IMR-90 (cell line): ENCODE measurements around the gene ZNF217. TPM values are rescaled to one million over a fixed set of nuclear protein-coding genes. Genes with fewer than 3 reads are reported as not detected.
A peak's percentile ranks its signal among the peaks of the same experiment; 100 is the strongest.
"Not testable (repeated sequence)": the region's sequence is repeated elsewhere in the genome, so short reads cannot be mapped to it uniquely, and the experiment has no call there.

Experiments
- ATAC-seq: fragments of 200-7000 bp; cut with Tn5 transposase; 2 replicates; pipeline ENCODE4 v1.9.1; 2020; ENCODE audit warnings: low read depth, mild to moderate bottlenecking, moderate library complexity
- BruUV-seq: library from RNA; stranded (reverse); fragments of 400-500 nt; replicated peaks from 2 replicates; lab custom pipeline; 2021; lab: Mats Ljungman, UMichigan
- CTCF ChIA-PET: fragments of 300-600 bp; formaldehyde crosslinking; extraction: SDS; loops from one replicate; lab custom pipeline; 2021; ENCODE audit warnings: antibody characterized with exemption; lab: Yijun Ruan, JAX
- POLR2A ChIA-PET: fragments of 300-600 bp; sonication (Branson Sonifier 250); formaldehyde crosslinking; loops from one replicate; lab custom pipeline; 2022; ENCODE audit warnings: antibody characterized with exemption; ENCODE audit not compliant: unreplicated experiment; lab: Charles Lee
- DNase-seq: peaks from one replicate; pipeline ENCODE4 v3.0.0; 2013
- H2AFZ ChIP-seq: replicated peaks from 2 replicates; pipeline ENCODE3; 2013; ENCODE audit warnings: low read length, mild to moderate bottlenecking; ENCODE audit not compliant: poor library complexity
- H2AK5ac ChIP-seq: 2 replicates; pipeline ENCODE4 v1.6.1; 2013; ENCODE audit warnings: low read depth, low read length, inconsistent platforms
- H2AK9ac ChIP-seq: replicated peaks from 2 replicates; pipeline ENCODE3; 2013; ENCODE audit warnings: mild to moderate bottlenecking, low read depth, low read length, moderate library complexity; ENCODE audit not compliant: poor library complexity
- H2BK120ac ChIP-seq: 2 replicates; pipeline ENCODE4 v1.6.1; 2013; ENCODE audit warnings: low read depth, low read length, inconsistent platforms
- H2BK15ac ChIP-seq: 3 replicates; pipeline ENCODE4 v1.6.1; 2013; ENCODE audit warnings: low read depth, low read length, inconsistent platforms
- H2BK20ac ChIP-seq: 2 replicates; pipeline ENCODE4 v1.6.1; 2013; ENCODE audit warnings: low read depth, mild to moderate bottlenecking, inconsistent platforms, low read length, moderate library complexity
- H2BK5ac ChIP-seq: 2 replicates; pipeline ENCODE4 v1.6.1; 2013; ENCODE audit warnings: mild to moderate bottlenecking, low read depth, low read length, inconsistent platforms; ENCODE audit not compliant: poor library complexity, severe bottlenecking
- H3K14ac ChIP-seq: replicated peaks from 2 replicates; pipeline ENCODE4 v1.6.1; 2013; ENCODE audit warnings: low read depth, low read length, inconsistent platforms
- H3K18ac ChIP-seq: 2 replicates; pipeline ENCODE4 v1.6.1; 2013; ENCODE audit warnings: low read depth, low read length, control low read depth
- H3K23ac ChIP-seq: 2 replicates; pipeline ENCODE4 v1.6.1; 2013; ENCODE audit warnings: low read depth, low read length, inconsistent platforms
- H3K27ac ChIP-seq: 2 replicates; pipeline ENCODE4 v1.5.1; 2013; ENCODE audit warnings: mild to moderate bottlenecking, control low read depth, low read length; ENCODE audit not compliant: insufficient read depth
- H3K27me3 ChIP-seq: 2 replicates; pipeline ENCODE4 v1.6.1; 2013; ENCODE audit warnings: low read length; ENCODE audit not compliant: control insufficient read depth, insufficient read depth
- H3K36me3 ChIP-seq: 2 replicates; pipeline ENCODE4 v1.6.1; 2013; ENCODE audit warnings: low read length, mixed read lengths; ENCODE audit not compliant: control insufficient read depth, insufficient read depth
- H3K4ac ChIP-seq: 2 replicates; pipeline ENCODE4 v1.6.1; 2013; ENCODE audit warnings: low read depth, low read length, inconsistent platforms
- H3K4me1 ChIP-seq: 2 replicates; pipeline ENCODE4 v1.6.1; 2013; ENCODE audit warnings: low read length, mixed read lengths; ENCODE audit not compliant: control insufficient read depth, insufficient read depth
- H3K4me2 ChIP-seq: 2 replicates; pipeline ENCODE4 v1.6.1; 2013; ENCODE audit warnings: low read depth, mild to moderate bottlenecking, control low read depth, low read length, moderate library complexity
- H3K4me3 ChIP-seq: 2 replicates; pipeline ENCODE4 v1.5.1; 2013; ENCODE audit warnings: low read depth, mild to moderate bottlenecking, control low read depth, low read length, moderate library complexity; ENCODE audit not compliant: insufficient read depth
- H3K56ac ChIP-seq: 2 replicates; pipeline ENCODE4 v1.6.1; 2013; ENCODE audit warnings: low read length, inconsistent platforms; ENCODE audit not compliant: insufficient read depth; ENCODE audit errors: extremely low read depth
- H3K79me1 ChIP-seq, 2 experiments: 2 replicates each; pipeline ENCODE4 v1.6.1; 2013; ENCODE audit warnings: low read length in 2 of 2, inconsistent platforms in 1 of 2, low read depth in 1 of 2
- H3K9ac ChIP-seq: 2 replicates; pipeline ENCODE4 v1.6.1; 2013; ENCODE audit warnings: low read depth, low read length, control low read depth
- H3K9me1 ChIP-seq: 2 replicates; pipeline ENCODE4 v1.6.1; 2013; ENCODE audit warnings: low read length, inconsistent platforms; ENCODE audit not compliant: insufficient read depth
- H3K9me3 ChIP-seq: 2 replicates; pipeline ENCODE4 v1.6.1; 2013; ENCODE audit warnings: low read length; ENCODE audit not compliant: control insufficient read depth, insufficient read depth
- H4K20me1 ChIP-seq: 2 replicates; pipeline ENCODE4 v1.6.1; 2013; ENCODE audit warnings: low read length, inconsistent platforms; ENCODE audit not compliant: insufficient read depth
- H4K5ac ChIP-seq: 2 replicates; pipeline ENCODE4 v1.6.1; 2013; ENCODE audit warnings: mild to moderate bottlenecking, low read depth, low read length, control low read depth
- H4K8ac ChIP-seq, 2 experiments: 2 replicates each; pipeline ENCODE4 v1.6.1; 2013; ENCODE audit warnings: low read depth in 2 of 2, low read length in 2 of 2, control low read depth in 1 of 2, inconsistent platforms in 1 of 2
- H4K91ac ChIP-seq: 2 replicates; pipeline ENCODE4 v1.6.1; 2013; ENCODE audit warnings: low read depth, low read length, inconsistent platforms; ENCODE audit not compliant: insufficient read depth
- CEBPB ChIP-seq: IDR thresholded peaks from 2 replicates; pipeline ENCODE4 v1.6.1; 2012; ENCODE audit warnings: low read depth, low read length, improper control_type of control experiment
- WGBS, 2 experiments: methylation state at CpG; one replicate each; pipeline versions ENCODE4 v1.1.5 to v1.1.7; 2013; ENCODE audit warnings: missing lambda C conversion rate in 2 of 2; ENCODE audit not compliant: insufficient read length in 1 of 2; ENCODE audit errors: extremely low coverage in 2 of 2; 5-methylcytosine and 5-hydroxymethylcytosine counted together
- dilution Hi-C: fragments of 300-500 bp; cut with HindIII; formaldehyde crosslinking; loops from one replicate; pipeline ENCODE4 v1.14.3; 2018; ENCODE audit warnings: low sequenced_read_pairs; ENCODE audit not compliant: unreplicated experiment
- in situ Hi-C: fragments of 300-500 bp; cut with MboI; formaldehyde crosslinking; loops from 3 replicates; pipeline ENCODE4 v1.14.3; 2019; ENCODE audit warnings: low sequenced_read_pairs, inconsistent platforms, mixed read lengths
- intact Hi-C: fragments of 100-400 bp; cut with micrococcal nuclease; formaldehyde crosslinking; loops from 2 replicates; pipeline ENCODE4 v1.10.0; 2022
- polyA plus RNA-seq, 3 experiments: library from polyadenylated mRNA; depleted of rRNA; stranded (reverse); fragments of >200 nt; gene quantifications; 2 replicates each; pipeline ENCODE4 v1.2.3, GENCODE V29; 2012; ENCODE audit warnings: low replicate concordance in 1 of 3
- total RNA-seq: library from RNA; depleted of rRNA; stranded (reverse); fragments of >200 nt; gene quantifications from 2 replicates; pipeline ENCODE4 v1.2.3, GENCODE V29; 2012

Gene ZNF217
- total and polyA plus RNA-seq, 2 of the 4 experiments (the other 2 are of a cell fraction): 9.1 to 27.8 TPM

GRCh38 chr20:53596189-53597001 lies 2.8 kb upstream of the ZNF217 start:
- DNase-seq: peak; percentile 39
- Histone ChIP-seq H3K23ac (peak overlapping the region; percentile 33; the same call in 1 of the 2 replicates), H3K27ac (peak overlapping the region; percentile 62; the same call in 1 of the 2 replicates), H3K4me2 (peak overlapping the region; percentile 64), H4K91ac (peak overlapping the region; percentile 62), H2BK5ac (peak overlapping the region; percentile 62), H2AK5ac (peak overlapping the region; percentile 62; the same call in 1 of the 2 replicates), H2BK20ac (peak overlapping the region; percentile 45), H3K14ac (peak overlapping the region; percentile 50), H4K8ac (peak overlapping the region; percentile 53 to 87; a peak in 3 of 4 replicates), H3K4me3 (peak overlapping the region; percentile 15; the same call in 1 of the 2 replicates), H2BK15ac (peak overlapping the region; percentile 83; the same call in 2 of the 3 replicates), H4K5ac (peak overlapping the region; percentile 7; the same call in 1 of the 2 replicates), H2AFZ (peak overlapping the region; percentile 64), H3K4ac (peak overlapping the region; percentile 42; the same call in 1 of the 2 replicates), H3K18ac (peak overlapping the region; percentile 22; the same call in 1 of the 2 replicates), H2BK120ac (peak overlapping the region; percentile 69), H3K56ac (0 out of 2 replicates have a peak overlapping the region, but pooled peaks have one; percentile 36)
- ATAC-seq, H4K20me1 ChIP-seq, H3K27me3 ChIP-seq, H3K36me3 ChIP-seq, H3K9ac ChIP-seq, CTCF ChIA-PET, BruUV-seq, H3K79me1 ChIP-seq, in situ Hi-C loops, H3K9me1 ChIP-seq, dilution Hi-C loops, H2AK9ac ChIP-seq, H3K9me3 ChIP-seq, H3K4me1 ChIP-seq: not testable (repeated sequence)
- POLR2A ChIA-PET: interaction anchor here (0.6 kb wide), 3 partner anchors 19 to 315 kb away, joined by 3 to 5 read pairs (median 3); no protein-coding TSS in a partner anchor
- intact Hi-C loops: loop anchor here (5.0 kb wide), 1 partner anchor 61 kb away; no protein-coding TSS in a partner anchor
- WGBS, 2 experiments: no CpG with 5 or more reads among the region's 12 CpGs
- 0 out of 2 replicates have a peak, but pooled peaks have one; percentile 16 for TF ChIP-seq CEBPB

GRCh38 chr20:53595742-53596141 lies 2.1 kb upstream of the ZNF217 start:
- WGBS, 2 experiments: no CpG with 5 or more reads among the region's 3 CpGs
- DNase-seq, in situ Hi-C loops, H3K27me3 ChIP-seq, H4K20me1 ChIP-seq, POLR2A ChIA-PET, ATAC-seq, H3K79me1 ChIP-seq, H3K9ac ChIP-seq, H3K36me3 ChIP-seq, H2AK9ac ChIP-seq, H3K9me1 ChIP-seq, H3K4me1 ChIP-seq, H3K9me3 ChIP-seq, BruUV-seq, H3K27ac ChIP-seq, H2AFZ ChIP-seq, CTCF ChIA-PET, H3K4me3 ChIP-seq, dilution Hi-C loops: not testable (repeated sequence)
- Histone ChIP-seq H3K18ac (peak overlapping the region; percentile 92), H4K5ac (peak overlapping the region; percentile 89; the same call in 1 of the 2 replicates), H2AK5ac (peak overlapping the region; percentile 86; the same call in 1 of the 2 replicates), H2BK120ac (peak overlapping the region; percentile 88), H2BK5ac (peak overlapping the region; percentile 91), H3K4ac (peak overlapping the region; percentile 72; the same call in 1 of the 2 replicates), H4K8ac (peak overlapping the region; percentile 12 to 79; a peak in 2 of 4 replicates), H3K23ac (peak overlapping the region; percentile 71; the same call in 1 of the 2 replicates), H3K56ac (peak overlapping the region; percentile 79), H4K91ac (peak overlapping the region; percentile 77), H3K4me2 (peak overlapping the region; percentile 69; the same call in 1 of the 2 replicates), H2BK20ac (peak overlapping the region; percentile 92), H3K14ac (peak overlapping the region; percentile 98), H2BK15ac (peak overlapping the region; percentile 77; the same call in 1 of the 3 replicates)
- intact Hi-C loops: loop anchor here (2.0 to 5.0 kb wide), 2 partner anchors 15 to 62 kb away; no protein-coding TSS in a partner anchor
